ENCODE data around the gene NNMT.

GRCh38 chr11:114282488-114282887 lies 13.7 kb upstream of the NNMT start:
- TF ChIP-seq CTCF (IDR thresholded peaks at IDR 0.05 in 4 of 5, conservative IDR thresholded peaks at IDR 0.05 in 1 of 5) (no peak), POLR2A (IDR thresholded peaks at IDR 0.05) (no peak)

Data from gastrocnemius medialis (tissue), 4 donors.